Natural killer cell (primary cell): ENCODE measurements around the gene NPAS3. TPM values are rescaled to one million over a fixed set of nuclear protein-coding genes. Genes with fewer than 3 reads are reported as not detected.

Experiments used
- ATAC-seq, 3 donors: fragments of 150-1000 bp in 2 of 3; fragments of 200-7000 bp in 1 of 3; cut with Tn5 transposase; 1 replicate in 1 of 3; 2 replicates in 2 of 3; pipeline ENCODE4 v1.10.0; 2021; ENCODE audit warnings: mild to moderate bottlenecking in 2 of 3, moderate library complexity in 2 of 3
- DNase-seq, 2 donors: peaks; one replicate each; pipeline versions ENCODE4 v3.0.0 to v3.0.0-alpha.2; 2013 to 2021; ENCODE audit warnings: mixed read lengths in 1 of 2
- H3K27ac ChIP-seq: one replicate; pipeline ENCODE4 v1.5.1; 2013; ENCODE audit warnings: mild to moderate bottlenecking, low read length
- H3K27me3 ChIP-seq: one replicate; pipeline ENCODE4 v1.6.1; 2013; ENCODE audit warnings: low read length; ENCODE audit not compliant: control insufficient read depth, insufficient read depth
- H3K36me3 ChIP-seq: one replicate; pipeline ENCODE4 v1.6.1; 2013; ENCODE audit warnings: low read length; ENCODE audit not compliant: control insufficient read depth, insufficient read depth
- H3K4me1 ChIP-seq: one replicate; pipeline ENCODE4 v1.6.1; 2013; ENCODE audit warnings: low read length; ENCODE audit not compliant: control insufficient read depth, insufficient read depth
- H3K4me3 ChIP-seq: one replicate; pipeline ENCODE4 v1.5.1; 2013; ENCODE audit warnings: low read length
- H3K9me3 ChIP-seq: one replicate; pipeline ENCODE4 v1.6.1; 2013; ENCODE audit warnings: low read length; ENCODE audit not compliant: control insufficient read depth, insufficient read depth
- H3K27ac Mint-ChIP-seq, 2 donors: one replicate each; pipeline ENCODE4 v1.8.0; 2022; ENCODE audit warnings: mild to moderate bottlenecking in 2 of 2, mixed read lengths in 2 of 2, moderate library complexity in 1 of 2
- H3K27me3 Mint-ChIP-seq, 2 donors: one replicate each; pipeline ENCODE4 v1.8.0; 2022; ENCODE audit warnings: low read depth in 2 of 2, mixed read lengths in 2 of 2
- H3K36me3 Mint-ChIP-seq: one replicate; pipeline ENCODE4 v1.8.0; 2022; ENCODE audit warnings: mixed read lengths
- H3K4me1 Mint-ChIP-seq, 2 donors: one replicate each; pipeline ENCODE4 v1.8.0; 2022; ENCODE audit warnings: mixed read lengths in 2 of 2
- H3K4me3 Mint-ChIP-seq: one replicate; pipeline ENCODE4 v1.8.0; 2022; ENCODE audit warnings: mild to moderate bottlenecking, moderate library complexity, mixed read lengths
- H3K9me3 Mint-ChIP-seq, 2 donors: one replicate each; pipeline ENCODE4 v1.8.0; 2022; ENCODE audit warnings: mixed read lengths in 2 of 2
- WGBS: methylation state at CpG from one replicate; pipeline ENCODE4 v1.1.7; 2013; ENCODE audit warnings: missing lambda C conversion rate; ENCODE audit not compliant: insufficient coverage; 5-methylcytosine and 5-hydroxymethylcytosine counted together
- intact Hi-C: fragments of 100-400 bp; cut with micrococcal nuclease; formaldehyde crosslinking; loops from one replicate; pipeline ENCODE4 v1.14.2; 2022
- total RNA-seq, 4 donors: library from RNA; stranded (reverse); fragments of 120-200 nt in 1 of 4; gene quantifications; one replicate each; pipeline versions ENCODE4 v1.2.3 to v1.2.4, GENCODE V29; 2013 to 2022
- TF ChIP-seq, protein P1 (sequence below): fragments of 200-600 bp; IDR thresholded peaks from one replicate; pipeline ENCODE4 v1.8.0; 2022; ENCODE audit warnings: antibody characterized with exemption

Gene NPAS3
- total RNA-seq, 3 donors from 2014 or later (not counting 1 experiment from before 2014, with no cell fraction given): not detected

DNA sequence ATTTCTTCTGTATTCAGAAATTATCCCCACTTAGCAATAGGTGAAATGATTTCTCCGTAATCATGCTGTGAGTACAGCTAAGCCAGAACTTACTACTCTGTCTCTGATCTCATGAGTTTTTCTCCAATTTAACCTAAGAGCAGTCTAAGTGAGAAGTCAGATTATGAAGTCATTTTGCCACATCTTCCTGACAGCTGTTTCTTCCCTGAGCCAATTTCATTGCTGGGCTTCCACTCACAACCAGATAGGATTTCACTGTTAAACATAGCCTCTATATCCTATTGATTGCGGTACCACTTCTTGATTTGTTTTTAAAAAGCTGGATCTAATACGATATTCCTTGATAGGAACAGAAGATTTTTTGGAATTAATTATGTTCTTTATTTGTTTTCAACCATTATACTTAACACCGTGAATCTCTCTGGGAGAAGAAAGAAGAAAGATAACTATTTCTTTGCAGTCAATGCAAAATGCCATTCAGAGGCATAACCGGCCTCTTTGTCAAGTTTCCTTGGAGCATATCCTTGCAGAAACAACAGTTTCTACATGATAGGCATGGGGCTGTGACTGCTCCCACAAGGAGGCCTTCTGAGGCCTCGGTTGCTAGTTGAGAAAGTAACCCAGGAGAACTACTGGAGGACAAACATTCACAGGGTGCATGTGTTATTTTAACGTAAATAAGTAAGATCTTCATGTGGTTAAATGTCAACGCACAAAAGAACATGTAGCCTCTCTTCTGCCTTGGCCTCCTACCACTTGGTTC is 212.2 kb downstream of the NPAS3 start:
- no peaks in the 10 kb centered on the region for H3K36me3 ChIP-seq

DNA sequence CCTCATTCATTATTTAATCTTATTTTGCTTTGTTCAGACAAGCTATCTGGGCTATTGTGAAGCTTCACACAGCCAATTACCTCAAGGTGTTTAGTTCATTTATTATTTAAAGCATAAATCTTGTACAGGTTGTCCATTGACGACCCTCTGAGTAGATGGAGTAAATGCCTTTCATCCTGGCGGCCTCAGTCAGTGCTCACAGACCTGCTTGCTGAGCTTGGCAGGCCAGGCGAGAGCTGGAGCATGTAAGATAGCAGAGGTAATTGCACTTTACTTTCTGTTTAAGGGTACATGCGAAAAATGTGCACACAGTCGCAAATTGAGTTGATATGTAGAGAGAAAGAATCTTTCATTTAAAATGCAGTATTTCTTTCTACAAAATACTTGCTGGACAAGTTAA is 224.4 kb downstream of the NPAS3 start:
- no peak overlapping the region for H3K4me3 Mint-ChIP-seq
- H3K36me3 ChIP-seq: no peaks in the 10 kb centered on the region
- H3K4me3 ChIP-seq: no peak overlapping the region
- H3K36me3 Mint-ChIP-seq: no peaks in the 10 kb centered on the region
- no peaks in the 10 kb centered on the region for H3K4me1 Mint-ChIP-seq
- peaks cover 0 to 4% of the 10 kb centered on the region in 2 donors for H3K9me3 Mint-ChIP-seq
- 84% methylated on average over 4 of the region's 5 CpGs for WGBS
- intact Hi-C loops: no loop called here
- DNase-seq (no peak), ATAC-seq (no peak)
- H3K9me3 ChIP-seq: no peaks in the 10 kb centered on the region
- H3K27ac Mint-ChIP-seq: no peak overlapping the region
- no peaks in the 10 kb centered on the region for H3K4me1 ChIP-seq
- no peaks in the 10 kb centered on the region for H3K27me3 ChIP-seq
- H3K27ac ChIP-seq: no peak overlapping the region
- TF ChIP-seq, protein P1, sequence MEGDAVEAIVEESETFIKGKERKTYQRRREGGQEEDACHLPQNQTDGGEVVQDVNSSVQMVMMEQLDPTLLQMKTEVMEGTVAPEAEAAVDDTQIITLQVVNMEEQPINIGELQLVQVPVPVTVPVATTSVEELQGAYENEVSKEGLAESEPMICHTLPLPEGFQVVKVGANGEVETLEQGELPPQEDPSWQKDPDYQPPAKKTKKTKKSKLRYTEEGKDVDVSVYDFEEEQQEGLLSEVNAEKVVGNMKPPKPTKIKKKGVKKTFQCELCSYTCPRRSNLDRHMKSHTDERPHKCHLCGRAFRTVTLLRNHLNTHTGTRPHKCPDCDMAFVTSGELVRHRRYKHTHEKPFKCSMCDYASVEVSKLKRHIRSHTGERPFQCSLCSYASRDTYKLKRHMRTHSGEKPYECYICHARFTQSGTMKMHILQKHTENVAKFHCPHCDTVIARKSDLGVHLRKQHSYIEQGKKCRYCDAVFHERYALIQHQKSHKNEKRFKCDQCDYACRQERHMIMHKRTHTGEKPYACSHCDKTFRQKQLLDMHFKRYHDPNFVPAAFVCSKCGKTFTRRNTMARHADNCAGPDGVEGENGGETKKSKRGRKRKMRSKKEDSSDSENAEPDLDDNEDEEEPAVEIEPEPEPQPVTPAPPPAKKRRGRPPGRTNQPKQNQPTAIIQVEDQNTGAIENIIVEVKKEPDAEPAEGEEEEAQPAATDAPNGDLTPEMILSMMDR: no peak
- H3K27me3 Mint-ChIP-seq: no peaks in the 10 kb centered on the region

More for the DNA sequence above, 212.2 kb downstream of the NPAS3 start:
- Mint-ChIP-seq H3K4me3 (no peak overlapping the region), H3K27me3 (no peaks in the 10 kb centered on the region), H3K4me1 (no peaks in the 10 kb centered on the region), H3K9me3 (peaks cover 6 to 19% of the 10 kb centered on the region in 2 donors), H3K36me3 (no peaks in the 10 kb centered on the region), H3K27ac (no peak overlapping the region)
- intact Hi-C loops: no loop called here
- Histone ChIP-seq H3K4me1 (no peaks in the 10 kb centered on the region), H3K27me3 (no peaks in the 10 kb centered on the region), H3K4me3 (no peak overlapping the region), H3K27ac (no peak overlapping the region), H3K9me3 (no peaks in the 10 kb centered on the region)
- TF ChIP-seq, protein P1: no peak
- no peak for DNase-seq
- 90% methylated on average over 5 of the region's 8 CpGs for WGBS
- ATAC-seq: no peak

DNA sequence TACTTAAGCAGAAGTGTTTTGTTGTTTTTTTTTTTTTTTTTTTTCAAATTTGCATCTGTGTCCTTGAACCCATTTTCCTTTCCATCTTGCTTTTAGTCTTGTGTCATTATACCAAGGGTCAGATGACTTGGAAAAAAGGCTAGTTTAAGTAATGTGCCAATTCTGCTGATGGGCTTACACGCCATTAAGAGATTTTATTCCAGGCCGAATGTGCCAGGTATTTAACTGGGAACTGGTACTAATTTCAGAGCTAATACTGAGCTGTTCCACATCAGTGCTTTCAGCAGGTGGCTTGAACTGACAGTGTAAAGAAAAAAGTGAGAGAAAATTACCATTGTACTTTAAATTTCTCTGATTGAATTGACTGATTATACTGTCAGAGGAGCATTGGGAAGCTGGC is 224.9 kb downstream of the NPAS3 start:
- H3K27ac ChIP-seq: no peak overlapping the region
- Mint-ChIP-seq H3K27ac (no peak overlapping the region), H3K27me3 (no peaks in the 10 kb centered on the region), H3K9me3 (peaks cover 1% of the 10 kb centered on the region in 2 donors), H3K4me1 (no peaks in the 10 kb centered on the region), H3K36me3 (no peaks in the 10 kb centered on the region), H3K4me3 (no peak overlapping the region)
- TF ChIP-seq, protein P1: no peak
- no peaks in the 10 kb centered on the region for H3K36me3 ChIP-seq
- intact Hi-C loops: no loop called here
- H3K4me1 ChIP-seq: no peaks in the 10 kb centered on the region
- H3K27me3 ChIP-seq: no peaks in the 10 kb centered on the region
- H3K9me3 ChIP-seq: no peaks in the 10 kb centered on the region
- ATAC-seq: no peak
- WGBS: 88% methylated on average over 2 of the region's 2 CpGs
- no peak overlapping the region for H3K4me3 ChIP-seq
- DNase-seq: no peak
